NCI-H460 (cell line): Measurements from ENCODE around the gene INTS3. TPM values are rescaled to one million over a fixed set of nuclear protein-coding genes. Genes with fewer than 3 reads are reported as not detected.

ENCODE experiments used
- DNase-seq: peaks from one replicate; pipeline ENCODE4 v3.0.0-alpha.2; 2016; ENCODE audit warnings: low read depth; ENCODE audit errors: extremely low read depth
- total RNA-seq: library from RNA; depleted of rRNA; stranded (reverse); fragments of >200 nt; shearing (Covaris generic); gene quantifications from 2 replicates; pipeline ENCODE4 v1.2.3, GENCODE V29; 2014

INTS3 gene
- total RNA-seq, 1 experiment from 2014 or later, result 46.6 TPM

- no peak for DNase-seq
Observed at GRCh38 chr1:153793261-153793972, 65.6 kb downstream of the INTS3 start.

GRCh38 chr1:153793973-153794615, 66.2 kb downstream of the INTS3 start:
- no peak for DNase-seq

- DNase-seq, result no peak
Observed at GRCh38 chr1:153794624-153795329, 66.9 kb downstream of the INTS3 start.

- DNase-seq, result no peak
Observed at GRCh38 chr1:153795330-153795837, 67.5 kb downstream of the INTS3 start.

GRCh38 chr1:153795934-153796785, 68.3 kb downstream of the INTS3 start:
- DNase-seq, result no peak

- peak; percentile 76 for DNase-seq
Observed at GRCh38 chr1:153796786-153797659, 69.2 kb downstream of the INTS3 start.

GRCh38 chr1:153798468-153798780, 70.6 kb downstream of the INTS3 start:
- DNase-seq, result no peak

- DNase-seq, result no peak
Observed at GRCh38 chr1:153799016-153799415, 71.2 kb downstream of the INTS3 start.

- DNase-seq, result no peak
Observed at GRCh38 chr1:153799566-153800465, 72.0 kb downstream of the INTS3 start.

- no peak for DNase-seq
Observed at GRCh38 chr1:153800516-153800915, 72.7 kb downstream of the INTS3 start.

- no peak for DNase-seq
Observed at GRCh38 chr1:153801028-153801625, 73.3 kb downstream of the INTS3 start.

GRCh38 chr1:153801786-153802697, 74.2 kb downstream of the INTS3 start:
- DNase-seq, result no peak

- DNase-seq, result no peak
Observed at GRCh38 chr1:153803470-153804056, 75.7 kb downstream of the INTS3 start.

GRCh38 chr1:153804112-153804511, 76.3 kb downstream of the INTS3 start:
- no peak for DNase-seq

- peak; percentile 44 for DNase-seq
Observed at GRCh38 chr1:153805042-153805745, 77.3 kb downstream of the INTS3 start.
